Spleen (tissue), 7 donors: ENCODE data around the gene NOL3.

Source experiments
- CTCF ChIP-seq, 11 experiments: fragments of 200-600 bp in 7 of 11; fragments of 450-650 bp in 4 of 11; sonication (generic) in 4 of 11; IDR thresholded peaks in 8 of 11; conservative IDR thresholded peaks in 3 of 11; 1 replicate in 7 of 11; 2 replicates in 4 of 11; pipeline versions ENCODE4 v1.4.0 to v1.8.0; 2016 to 2021; ENCODE audit warnings: antibody characterized with exemption in 11 of 11, inconsistent platforms in 4 of 11, mild to moderate bottlenecking in 1 of 11
- POLR2A ChIP-seq, 3 donors: fragments of 450-650 bp; IDR thresholded peaks; one replicate each; pipeline ENCODE4 v1.5.1; 2017; ENCODE audit warnings: antibody characterized with exemption in 3 of 3, mild to moderate bottlenecking in 1 of 3
- POLR2AphosphoS5 ChIP-seq, 3 donors: sonication (generic); formaldehyde crosslinking; IDR thresholded peaks; one replicate each; pipeline ENCODE4 v1.5.1; 2017; ENCODE audit warnings: antibody characterized with exemption in 3 of 3
- donor health status: DM: no; HTN: no; CAD: no; lungs with moderate emphysema.
- donor health status: DM: no; HTN: no; CAD: no.
- donor health status: DM: no; HTN: no; CAD: no.

- TF ChIP-seq CTCF (IDR thresholded peaks at IDR 0.05 in 8 of 11, conservative IDR thresholded peaks at IDR 0.05 in 3 of 11), result no peak
- TF ChIP-seq POLR2A (IDR thresholded peaks at IDR 0.05), result no peak
- TF ChIP-seq POLR2AphosphoS5 (IDR thresholded peaks at IDR 0.05), result no peak
These were observed 6.3 kb upstream of the NOL3 start for GRCh38 chr16:67163999-67164558.
